ENCODE results near the gene LETM1.
"Not testable (repeated sequence)": the region's sequence is repeated elsewhere in the genome, so short reads cannot be mapped to it uniquely, and the experiment has no call there.

The LETM1 gene

GRCh38 chr4:1851575-1852410 is 4.2 kb downstream of the LETM1 start:
- DNase-seq (ENCODE audit: low spot score): no peak

GRCh38 chr4:1851160-1851559 is 4.8 kb downstream of the LETM1 start:
- DNase-seq (ENCODE audit: low spot score): no peak

GRCh38 chr4:1850276-1850675 is 5.7 kb downstream of the LETM1 start:
- DNase-seq (ENCODE audit: low spot score): no peak

- DNase-seq (ENCODE audit: low spot score): no peak
Measured at GRCh38 chr4:1846580-1846979, 9.4 kb downstream of the LETM1 start.

DNA sequence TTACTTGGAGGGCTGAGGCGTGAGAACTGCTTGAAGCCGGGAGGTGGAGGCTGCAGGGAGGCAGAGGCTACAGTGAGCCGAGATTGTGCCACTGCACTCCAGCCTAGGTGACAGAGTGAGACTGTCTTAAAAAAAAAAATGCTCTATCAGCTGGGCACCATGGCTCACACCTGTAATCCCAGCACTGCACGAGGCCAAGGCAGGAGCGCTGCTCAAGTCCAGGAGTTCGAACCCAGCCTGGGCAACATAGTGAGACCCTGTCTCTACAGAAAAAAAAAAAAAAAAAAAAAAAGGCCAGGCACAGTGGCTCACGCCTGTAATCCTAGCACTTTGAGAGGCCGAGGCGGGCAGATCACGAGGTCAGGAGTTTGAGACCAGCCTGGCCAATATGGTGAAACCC is 11.3 kb downstream of the LETM1 start:
- not testable (repeated sequence) for DNase-seq (ENCODE audit: low spot score)

- no peak for DNase-seq (ENCODE audit: low spot score)
Measured at GRCh38 chr4:1843852-1844251, 12.1 kb downstream of the LETM1 start.

DNA sequence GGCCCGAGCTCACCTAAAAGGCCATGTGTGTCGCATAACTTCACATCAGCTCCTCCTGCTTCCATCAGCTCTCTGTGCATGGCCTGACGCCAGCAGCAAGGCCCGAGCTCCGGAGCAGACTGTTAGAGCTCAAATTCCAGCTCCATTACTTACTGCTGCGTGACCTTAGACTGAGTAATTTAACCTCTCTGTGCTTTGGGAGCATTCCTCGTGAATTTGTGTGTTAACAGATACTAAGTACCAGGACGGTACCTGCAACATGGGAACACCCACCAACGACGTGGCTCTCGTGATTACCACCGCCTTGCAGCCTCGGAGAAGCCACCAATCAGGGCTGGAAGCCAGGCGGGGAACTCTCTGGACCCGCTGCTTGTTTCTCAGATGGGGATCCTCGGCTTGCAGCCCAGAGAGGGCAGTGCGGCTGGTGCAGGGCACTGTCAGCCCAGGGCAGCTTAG is 12.9 kb downstream of the LETM1 start:
- DNase-seq (ENCODE audit: low spot score): no peak

DNA sequence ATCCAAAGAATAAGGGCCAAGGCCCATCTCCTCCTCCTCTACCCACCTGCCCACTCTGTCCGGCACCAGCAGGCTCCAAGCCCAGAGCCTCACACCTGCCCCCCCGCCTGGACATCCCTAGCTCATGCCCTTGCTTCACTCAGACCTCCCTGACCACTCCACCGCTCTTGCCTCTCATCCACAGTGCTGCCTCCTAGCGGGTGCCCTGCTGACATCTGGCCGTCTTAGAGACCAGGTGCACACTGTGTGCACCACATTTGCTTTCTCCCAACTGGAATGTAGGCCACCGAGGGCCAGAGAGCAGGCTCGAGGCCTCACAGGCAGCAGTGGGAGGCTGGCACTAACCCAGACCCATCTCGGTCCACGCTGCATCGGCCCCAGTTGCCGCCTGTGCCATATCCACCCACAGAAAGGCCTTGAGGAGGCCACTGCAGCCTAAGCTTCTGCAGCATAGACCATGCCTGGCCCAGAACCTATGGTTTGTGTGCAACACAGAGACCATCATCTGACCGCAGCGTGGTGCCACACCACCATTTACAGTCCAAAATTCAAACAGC is 13.5 kb downstream of the LETM1 start:
- no peak for DNase-seq (ENCODE audit: low spot score)

- DNase-seq (ENCODE audit: low spot score): no peak
Measured at GRCh38 chr4:1841887-1842210, 14.1 kb downstream of the LETM1 start.

DNA sequence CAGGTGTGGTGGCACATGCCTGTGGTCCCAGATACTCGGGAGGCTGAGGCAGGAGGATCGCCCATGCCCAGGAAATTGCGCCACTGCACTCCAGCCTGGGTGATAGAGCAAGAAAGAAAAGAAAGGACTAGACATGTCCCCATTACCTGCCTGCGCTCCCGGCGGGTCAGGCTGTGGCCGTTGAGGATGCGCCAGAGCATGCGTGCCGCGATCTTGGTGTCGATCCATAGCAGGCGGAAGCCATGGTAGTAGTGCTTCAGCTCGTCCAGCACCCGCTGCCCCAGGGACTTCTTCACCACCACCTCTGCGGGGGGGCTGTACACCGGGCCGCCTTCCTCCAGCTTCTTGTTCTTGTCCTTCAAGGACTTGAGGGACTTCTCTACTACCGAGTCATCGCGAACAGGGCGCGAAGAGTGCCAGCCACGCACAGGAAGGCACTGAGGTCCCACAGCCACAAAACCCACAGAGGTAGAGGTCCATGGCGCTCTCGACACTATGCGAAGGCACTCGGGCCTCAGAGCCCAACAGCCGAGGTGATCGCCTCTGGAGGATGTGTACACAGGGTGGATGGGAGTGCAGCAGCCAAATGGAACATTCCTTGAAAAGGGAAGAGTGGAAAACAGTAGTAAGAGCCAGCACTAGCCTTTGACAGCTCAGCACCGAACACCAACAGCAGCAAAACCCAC is 14.6 kb downstream of the LETM1 start:
- no peak for DNase-seq (ENCODE audit: low spot score)

DNA sequence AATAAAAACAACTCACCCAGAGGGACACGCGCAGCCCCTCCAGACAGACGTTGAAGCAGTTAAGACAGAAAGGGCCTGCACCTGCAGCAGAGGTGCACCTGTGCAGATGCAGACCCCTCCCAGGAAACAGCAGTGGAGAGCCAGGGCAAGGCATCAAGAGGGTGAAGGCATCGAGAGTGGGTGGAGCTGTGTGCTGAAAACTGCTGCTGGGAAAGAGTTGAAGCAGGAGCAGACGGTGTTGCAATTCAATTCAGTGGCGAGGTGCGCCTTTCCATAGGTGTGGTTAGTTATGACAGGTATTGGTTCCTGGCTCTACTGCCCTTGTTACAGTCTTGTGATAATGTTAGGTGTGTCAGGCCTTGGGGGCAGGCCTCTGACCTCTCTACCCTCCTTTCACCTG is 16.7 kb downstream of the LETM1 start:
- no peak for DNase-seq (ENCODE audit: low spot score)

DNA sequence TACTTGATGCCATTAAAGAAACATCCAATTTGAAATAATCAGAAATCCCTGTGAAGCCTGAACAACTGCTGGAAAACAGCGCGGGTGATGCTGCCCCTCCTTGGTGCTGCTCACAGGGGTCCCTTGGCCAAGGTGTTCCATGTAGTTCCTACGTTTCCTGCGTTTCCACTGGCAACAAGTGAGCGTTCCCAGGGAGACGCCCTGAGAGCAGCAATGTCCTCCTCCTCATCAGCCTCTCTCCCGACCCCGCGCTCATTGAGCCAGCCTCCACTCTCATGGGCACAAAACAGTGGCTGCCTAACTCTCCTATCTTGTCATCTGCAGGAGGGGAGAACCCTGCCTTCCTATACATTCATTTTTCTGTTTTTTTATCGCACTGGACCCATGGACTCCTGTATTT is 18.9 kb downstream of the LETM1 start:
- no peak for DNase-seq (ENCODE audit: low spot score)

DNA sequence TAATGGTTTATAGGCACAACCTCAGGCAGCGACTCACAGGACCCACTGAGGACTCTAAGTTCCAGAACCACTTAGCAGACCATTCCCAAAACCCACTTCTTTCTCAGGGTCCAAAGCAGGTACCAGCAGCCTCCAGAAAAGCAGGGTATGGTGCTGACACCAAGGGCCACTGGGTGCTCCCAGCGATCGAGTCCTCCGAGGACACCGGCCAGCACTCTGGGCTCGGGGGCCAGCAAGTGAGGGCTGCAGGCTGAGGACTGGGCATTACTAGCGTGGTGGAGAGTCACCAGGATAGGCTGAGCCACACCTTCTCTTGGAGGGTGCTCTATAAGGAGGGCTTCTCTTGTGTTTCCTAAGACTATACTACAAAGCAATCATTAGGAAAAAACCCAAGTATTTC is 19.3 kb downstream of the LETM1 start:
- no peak for DNase-seq (ENCODE audit: low spot score)

- not testable (repeated sequence) for DNase-seq (ENCODE audit: low spot score)
Measured at GRCh38 chr4:1835836-1836235, 20.1 kb downstream of the LETM1 start.

DNA sequence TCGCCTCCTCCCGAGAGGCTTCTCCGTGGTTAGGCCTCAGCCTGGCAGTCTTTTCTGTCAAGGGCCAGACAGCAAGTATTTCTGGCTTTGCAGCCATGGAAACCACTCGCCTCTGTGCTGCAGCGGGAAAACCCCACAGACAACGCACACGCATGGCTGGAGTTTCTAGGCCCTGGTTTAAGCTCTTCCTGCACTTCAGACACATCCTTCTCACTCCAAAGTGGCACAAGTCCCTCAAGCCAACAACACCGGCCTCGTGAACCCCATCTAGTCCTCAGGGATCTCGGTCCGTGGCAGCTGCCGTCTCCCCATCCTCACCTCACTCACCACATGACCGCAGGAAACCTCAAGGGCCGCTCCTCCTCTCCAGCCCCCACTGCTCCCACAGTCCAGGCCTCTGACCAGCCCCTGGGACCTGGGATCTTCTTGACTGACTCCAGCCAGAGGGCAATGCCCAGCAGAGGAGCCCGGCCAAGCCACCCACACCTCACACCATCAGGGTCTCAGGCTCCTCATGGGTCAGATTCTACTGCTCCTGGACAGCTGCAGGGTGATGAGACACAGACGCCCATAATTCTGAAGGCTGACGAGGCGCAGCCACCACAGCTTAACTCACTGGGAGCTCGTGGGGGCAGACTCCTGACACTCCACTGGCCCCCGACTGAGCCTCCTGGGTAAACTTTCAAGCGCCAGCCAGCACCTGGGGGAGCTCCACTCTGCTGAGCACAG is 21.7 kb downstream of the LETM1 start:
- DNase-seq (ENCODE audit: low spot score): no peak

DNA sequence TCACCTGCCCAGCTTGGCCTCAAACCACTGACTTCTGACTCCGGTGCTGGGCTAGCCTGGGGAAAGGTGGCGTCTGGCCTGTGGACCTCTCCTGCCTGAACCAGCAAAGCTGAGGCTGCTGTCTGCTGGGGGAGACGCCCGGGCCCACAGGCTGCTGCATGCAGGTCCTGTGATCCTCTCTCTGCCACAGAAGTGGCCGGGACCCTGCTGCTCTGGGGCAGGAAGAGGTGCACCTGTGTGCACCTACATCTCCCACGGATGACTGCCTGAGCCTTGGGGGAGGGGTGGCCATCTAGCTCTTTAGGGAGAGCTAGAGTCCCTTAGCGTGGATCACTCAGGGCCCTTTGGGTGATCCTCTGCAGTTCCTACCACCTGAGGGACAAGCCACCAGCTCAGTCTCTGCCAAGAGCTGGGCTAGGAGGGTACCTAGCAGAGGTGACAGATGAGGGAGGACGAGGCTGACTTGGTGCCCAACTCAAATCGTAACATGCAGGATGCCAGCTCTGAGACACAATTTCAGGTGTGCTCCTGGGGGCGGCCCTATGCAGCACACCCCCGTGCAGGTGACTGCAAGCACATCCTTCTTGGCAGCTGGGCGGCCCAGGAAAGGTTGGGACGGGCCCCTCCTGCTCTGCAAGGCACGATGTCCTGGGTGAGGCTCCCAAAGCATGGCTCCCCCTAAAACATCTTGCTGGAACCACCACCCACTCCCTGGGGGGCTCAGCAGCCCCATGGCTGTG is 22.5 kb downstream of the LETM1 start:
- no peak for DNase-seq (ENCODE audit: low spot score)

DNA sequence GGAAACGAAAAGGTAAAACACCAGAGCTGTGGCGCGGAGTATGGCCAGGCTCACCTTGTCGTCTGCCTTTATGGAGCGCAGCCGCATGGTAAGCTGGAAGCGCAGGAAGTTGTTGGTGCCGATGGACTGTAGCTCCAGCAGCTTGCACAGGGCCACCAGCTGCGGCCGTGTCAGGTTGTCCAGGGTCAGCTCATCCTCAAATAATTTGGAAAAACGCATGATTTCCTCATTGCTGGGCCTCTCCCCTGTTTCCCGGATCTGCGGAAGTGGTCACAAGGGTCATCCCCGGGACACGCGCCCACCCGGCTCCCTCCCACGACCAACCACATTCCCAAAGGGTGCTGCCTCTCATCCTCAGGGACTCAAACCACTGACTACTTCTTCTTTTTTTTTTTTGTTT is 23.3 kb downstream of the LETM1 start:
- DNase-seq (ENCODE audit: low spot score): no peak

GRCh38 chr4:1831331-1831730 is 24.6 kb downstream of the LETM1 start:
- DNase-seq (ENCODE audit: low spot score): no peak

DNA sequence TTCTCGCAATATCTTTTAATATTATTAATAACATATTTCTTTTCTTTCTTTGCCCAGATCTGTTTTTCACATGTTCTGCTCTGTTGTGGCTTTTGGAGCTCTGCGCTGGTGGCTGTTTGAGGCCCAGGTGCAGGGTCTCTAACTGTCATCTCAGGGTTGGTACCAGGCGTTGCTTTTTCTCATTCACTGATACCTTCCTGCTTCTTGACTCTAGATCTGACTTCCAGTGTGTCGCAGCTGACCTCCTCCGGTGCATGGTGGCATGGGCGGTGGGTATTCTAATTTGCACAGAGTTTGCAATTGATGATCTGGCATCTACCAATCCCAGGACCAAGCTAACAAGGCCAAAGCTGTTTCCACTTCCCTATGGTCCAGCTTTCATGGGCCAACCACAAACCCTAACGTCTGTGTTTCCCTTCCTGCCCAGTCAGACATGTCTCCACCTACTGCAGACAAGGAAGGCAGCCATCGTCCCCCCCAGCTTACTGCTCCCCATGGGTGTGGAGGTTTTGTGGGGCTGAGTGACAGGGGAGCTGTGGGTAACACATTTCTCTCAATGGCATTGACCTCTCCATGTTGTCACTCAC is 25.2 kb downstream of the LETM1 start:
- DNase-seq (ENCODE audit: low spot score): no peak

DNA sequence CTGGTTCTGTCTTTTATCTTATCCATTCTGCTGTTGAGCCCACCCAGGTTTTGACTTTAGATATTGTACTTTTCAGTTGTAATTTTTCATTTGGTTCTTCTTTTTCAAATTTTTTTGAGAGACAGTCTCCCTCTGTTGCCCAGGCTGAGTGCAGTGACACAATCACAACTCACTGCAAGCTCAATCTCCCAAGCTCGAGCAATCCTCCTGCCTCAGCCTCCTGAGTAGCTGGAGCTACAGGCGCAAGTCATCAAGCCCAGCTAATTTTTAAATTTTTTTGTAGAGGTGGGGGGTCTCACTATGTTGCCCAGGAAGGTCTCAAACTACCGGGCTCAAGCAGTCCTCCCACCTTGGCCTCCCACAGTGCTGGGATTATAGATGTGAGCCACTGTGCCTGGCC is 25.7 kb downstream of the LETM1 start:
- DNase-seq (ENCODE audit: low spot score): no peak

- no peak for DNase-seq (ENCODE audit: low spot score)
Measured at GRCh38 chr4:1826531-1827350, 29.2 kb downstream of the LETM1 start.

Measured in hematopoietic multipotent progenitor cell treated with erythropoietin and hydrocortisone succinate and interleukin-3 and kit ligand, for 17 days (in vitro differentiated cells).